GM23248 (cell line): ENCODE measurements around the gene EVC.

Experiments used
- EZH2 ChIP-seq: fragments of 200-600 bp; sonication (generic); IDR thresholded peaks from 2 replicates; pipeline ENCODE4 v1.6.1; 2018; ENCODE audit warnings: antibody characterized with exemption, mild to moderate bottlenecking; ENCODE audit not compliant: insufficient read depth, poor library complexity, severe bottlenecking
- EZH2phosphoT487 ChIP-seq: fragments of 200-600 bp; sonication (generic); IDR thresholded peaks from 2 replicates; pipeline ENCODE4 v1.6.1; 2018; ENCODE audit warnings: antibody characterized with exemption, moderate library complexity, mild to moderate bottlenecking, low read depth; ENCODE audit not compliant: insufficient read depth

GRCh38 chr4:5801696-5802095 lies 90.7 kb downstream of the EVC start:
- TF ChIP-seq EZH2phosphoT487 (no peak), EZH2 (no peak)
